ENCODE data around the gene SMYD1.

The SMYD1 gene

GRCh38 chr2:88057437-88057844 is 10.2 kb upstream of the SMYD1 start:
- no peak for DNase-seq

- no peak for DNase-seq
Measured at GRCh38 chr2:88058191-88058590, 9.4 kb upstream of the SMYD1 start.

- DNase-seq, result peak; percentile 13
Measured at GRCh38 chr2:88059979-88060906, 7.4 kb upstream of the SMYD1 start.

- DNase-seq, result no peak
Measured at GRCh38 chr2:88060907-88061275, 6.7 kb upstream of the SMYD1 start.

GRCh38 chr2:88061295-88061694 is 6.3 kb upstream of the SMYD1 start:
- DNase-seq, result no peak

GRCh38 chr2:88066543-88066942 is 1.1 kb upstream of the SMYD1 start:
- DNase-seq, result no peak

GRCh38 chr2:88067189-88067588 is 436 bp upstream of the SMYD1 start:
- no peak for DNase-seq

GRCh38 chr2:88068044-88068443 is 419 bp downstream of the SMYD1 start:
- DNase-seq, result no peak

- DNase-seq, result no peak
Measured at GRCh38 chr2:88069117-88069516, 1.5 kb downstream of the SMYD1 start.

- DNase-seq, result no peak
Measured at GRCh38 chr2:88070055-88070454, 2.4 kb downstream of the SMYD1 start.

- no peak for DNase-seq
Measured at GRCh38 chr2:88071365-88071764, 3.7 kb downstream of the SMYD1 start.

GRCh38 chr2:88074150-88074549 is 6.5 kb downstream of the SMYD1 start:
- no peak for DNase-seq

GRCh38 chr2:88074854-88075292 is 7.2 kb downstream of the SMYD1 start:
- no peak for DNase-seq

GRCh38 chr2:88077080-88077479 is 9.5 kb downstream of the SMYD1 start:
- DNase-seq, result no peak

- DNase-seq, result no peak
Measured at GRCh38 chr2:88078643-88079172, 11.1 kb downstream of the SMYD1 start.

GRCh38 chr2:88080545-88080944 is 12.9 kb downstream of the SMYD1 start:
- DNase-seq, result no peak

GRCh38 chr2:88081924-88082608 is 14.4 kb downstream of the SMYD1 start:
- DNase-seq, result no peak

GRCh38 chr2:88082781-88083180 is 15.2 kb downstream of the SMYD1 start:
- no peak for DNase-seq

GRCh38 chr2:88085099-88085498 is 17.5 kb downstream of the SMYD1 start:
- DNase-seq, result no peak

GRCh38 chr2:88085602-88086001 is 18.0 kb downstream of the SMYD1 start:
- DNase-seq, result no peak

- no peak for DNase-seq
Measured at GRCh38 chr2:88086401-88086800, 18.8 kb downstream of the SMYD1 start.

GRCh38 chr2:88087073-88087472 is 19.4 kb downstream of the SMYD1 start:
- DNase-seq, result no peak

- DNase-seq, result no peak
Measured at GRCh38 chr2:88087763-88088162, 20.1 kb downstream of the SMYD1 start.

GRCh38 chr2:88088999-88089398 is 21.4 kb downstream of the SMYD1 start:
- DNase-seq, result no peak

Data from stimulated activated naive CD4-positive, alpha-beta T cell treated with Interleukin-2 at 50 U/mL for 16 hours (primary cell).